Measurements from ENCODE around the gene CDC42BPB.

CDC42BPB gene

GRCh38 chr14:103057372-103058163 is at the start of gene CDC42BPB:
CDC42BPB (minus strand) TSS chr14:103057549; CDS start chr14:103057173, 376 bp downstream.
- DNase-seq (ENCODE audit: low spot score): peak; percentile 99

- DNase-seq (ENCODE audit: low spot score): peak; percentile 68
These were observed 48.3 kb upstream of the CDC42BPB start for GRCh38 chr14:103105580-103106150.

- peak; percentile 91 for DNase-seq (ENCODE audit: low spot score)
These were observed 47.5 kb upstream of the CDC42BPB start for GRCh38 chr14:103104654-103105452.

DNA sequence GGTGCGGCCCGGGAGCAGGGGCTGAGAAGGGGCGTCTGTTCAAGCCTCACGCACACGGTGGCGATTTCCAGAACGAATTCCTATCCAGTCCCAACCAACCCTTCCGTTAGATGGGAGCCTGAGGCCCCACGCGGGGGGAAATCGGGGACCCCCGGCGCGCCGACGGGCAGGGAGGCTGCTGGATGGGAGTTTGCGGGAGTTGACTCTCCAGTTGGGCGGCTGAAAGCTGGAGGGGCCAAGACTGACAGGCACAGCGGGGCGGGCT is 47.0 kb upstream of the CDC42BPB start:
- no peak for DNase-seq (ENCODE audit: low spot score)

DNA sequence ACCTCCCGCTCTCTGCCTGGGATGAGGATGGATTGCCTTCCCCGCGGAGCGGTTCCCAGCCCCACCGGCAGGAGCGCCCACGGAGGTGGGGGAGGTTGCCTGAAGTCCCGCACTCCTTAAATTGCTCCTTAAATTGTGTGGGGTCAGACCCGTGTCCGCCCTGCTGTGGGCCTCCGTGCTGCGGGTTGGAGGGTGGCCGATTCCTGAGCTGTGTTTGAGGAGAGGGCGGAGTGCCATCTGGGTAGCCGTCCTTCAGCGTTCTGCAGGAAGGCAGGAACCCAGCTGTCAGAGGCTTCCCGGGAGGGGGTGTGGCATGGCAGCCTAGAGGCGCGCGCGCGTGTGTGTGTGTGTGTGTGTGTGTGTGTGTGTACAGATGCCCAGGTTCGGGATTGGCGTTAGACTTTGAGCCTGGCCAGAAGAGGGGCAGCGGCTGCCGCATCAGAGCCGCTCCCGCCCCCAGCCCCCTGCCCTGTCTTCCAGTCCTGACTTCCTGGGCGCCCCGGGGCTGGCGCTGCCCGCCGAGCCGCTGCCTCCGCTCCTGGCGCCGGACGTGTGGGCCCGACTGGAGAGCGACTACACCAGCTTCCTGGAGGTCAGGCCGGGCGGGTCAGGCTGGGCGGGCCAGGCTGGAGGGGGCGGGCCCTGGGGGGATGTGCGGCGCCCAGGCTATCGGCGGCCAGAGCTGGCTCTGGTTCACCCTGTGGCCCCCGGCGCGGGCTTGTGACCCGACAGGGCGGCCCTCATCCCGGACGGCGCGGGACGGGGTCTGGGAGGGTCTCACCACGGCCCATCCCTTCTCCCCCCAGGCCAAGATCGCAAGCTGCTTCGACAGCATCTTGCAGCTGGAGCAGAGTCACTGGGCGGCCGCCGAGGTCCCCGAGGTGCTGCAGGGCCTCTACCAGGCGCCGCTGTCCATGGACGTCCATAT is 46.4 kb upstream of the CDC42BPB start:
- DNase-seq (ENCODE audit: low spot score): peak; percentile 80

- no peak for DNase-seq (ENCODE audit: low spot score)
These were observed 45.4 kb upstream of the CDC42BPB start for GRCh38 chr14:103102689-103103260.

- DNase-seq (ENCODE audit: low spot score): no peak
These were observed 44.8 kb upstream of the CDC42BPB start for GRCh38 chr14:103101963-103102688.

DNA sequence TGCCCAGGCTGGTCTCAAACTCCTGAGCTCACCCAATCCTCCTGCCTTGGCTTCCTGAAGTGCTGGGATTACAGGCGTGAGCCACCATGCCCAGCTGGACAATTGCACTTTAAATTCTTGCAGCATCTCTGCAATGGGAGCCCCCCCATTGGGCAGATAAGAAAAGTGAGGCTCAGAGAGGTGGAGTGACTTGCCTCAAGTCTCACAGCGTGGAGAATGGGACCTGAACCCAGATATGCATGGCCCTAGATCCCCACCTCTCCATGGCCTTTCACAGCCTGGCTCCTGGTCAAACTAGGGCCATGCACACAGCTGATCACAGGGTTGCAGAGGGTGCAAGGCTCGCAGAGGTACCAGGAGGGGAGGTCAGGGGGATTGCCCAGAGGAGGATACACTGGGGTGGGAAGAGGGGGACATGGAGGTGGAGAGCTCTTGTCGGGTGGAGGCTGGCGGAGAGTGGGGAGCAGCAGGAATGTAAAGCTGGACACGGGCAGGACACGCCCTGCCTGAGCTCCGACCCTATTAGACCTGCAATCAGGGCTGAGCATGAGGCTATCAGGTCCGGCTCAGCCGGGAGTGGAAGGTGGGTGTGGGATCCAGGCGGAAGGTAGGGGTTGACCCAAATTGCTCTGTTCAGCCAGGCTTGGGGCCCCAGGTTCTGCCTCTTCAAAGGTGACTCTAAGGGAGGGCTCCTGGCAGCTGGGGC is 44.1 kb upstream of the CDC42BPB start:
- DNase-seq (ENCODE audit: low spot score): no peak

DNA sequence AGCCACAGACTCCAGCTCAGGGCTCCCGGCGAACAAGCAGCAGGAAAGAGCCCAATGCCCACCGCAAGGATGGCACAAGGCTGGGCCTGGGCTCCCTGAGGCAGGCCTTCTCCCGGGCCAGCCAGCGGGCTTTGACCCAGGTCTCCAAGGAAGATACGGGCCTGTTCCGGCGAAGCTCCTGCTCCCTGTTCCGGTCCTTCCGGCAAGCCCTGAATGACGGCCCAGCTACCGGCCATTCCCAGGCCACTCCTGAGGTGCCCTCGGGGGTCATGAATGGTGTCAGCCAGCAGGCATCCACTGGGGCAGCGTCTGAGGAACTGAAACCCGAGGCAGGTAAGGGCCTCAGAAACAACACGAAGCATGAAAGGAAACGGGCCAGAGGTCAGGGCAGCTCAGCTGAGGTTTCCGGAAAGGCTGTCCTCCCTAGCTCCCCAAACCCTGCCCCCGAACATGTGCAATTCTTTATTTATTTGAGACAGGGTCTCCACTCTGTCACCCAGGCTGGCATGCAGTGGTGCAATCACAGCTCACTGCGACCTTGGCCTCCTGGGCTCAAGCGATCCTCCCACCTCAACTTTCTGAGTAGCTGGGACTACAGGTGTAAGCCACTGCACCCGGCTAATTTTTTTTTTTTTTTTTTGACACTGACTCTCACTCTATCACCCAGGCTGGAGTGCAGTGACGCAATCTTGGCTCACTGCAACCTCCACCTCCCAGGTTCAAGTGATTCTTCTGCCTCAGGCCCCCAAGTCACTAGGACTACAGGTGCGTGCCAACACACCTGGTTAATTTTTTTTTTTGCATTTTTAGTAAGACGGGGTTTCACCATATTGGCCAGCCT is 43.2 kb upstream of the CDC42BPB start:
- no peak for DNase-seq (ENCODE audit: low spot score)

GRCh38 chr14:103099733-103100280 is 42.5 kb upstream of the CDC42BPB start:
- DNase-seq (ENCODE audit: low spot score): no peak

DNA sequence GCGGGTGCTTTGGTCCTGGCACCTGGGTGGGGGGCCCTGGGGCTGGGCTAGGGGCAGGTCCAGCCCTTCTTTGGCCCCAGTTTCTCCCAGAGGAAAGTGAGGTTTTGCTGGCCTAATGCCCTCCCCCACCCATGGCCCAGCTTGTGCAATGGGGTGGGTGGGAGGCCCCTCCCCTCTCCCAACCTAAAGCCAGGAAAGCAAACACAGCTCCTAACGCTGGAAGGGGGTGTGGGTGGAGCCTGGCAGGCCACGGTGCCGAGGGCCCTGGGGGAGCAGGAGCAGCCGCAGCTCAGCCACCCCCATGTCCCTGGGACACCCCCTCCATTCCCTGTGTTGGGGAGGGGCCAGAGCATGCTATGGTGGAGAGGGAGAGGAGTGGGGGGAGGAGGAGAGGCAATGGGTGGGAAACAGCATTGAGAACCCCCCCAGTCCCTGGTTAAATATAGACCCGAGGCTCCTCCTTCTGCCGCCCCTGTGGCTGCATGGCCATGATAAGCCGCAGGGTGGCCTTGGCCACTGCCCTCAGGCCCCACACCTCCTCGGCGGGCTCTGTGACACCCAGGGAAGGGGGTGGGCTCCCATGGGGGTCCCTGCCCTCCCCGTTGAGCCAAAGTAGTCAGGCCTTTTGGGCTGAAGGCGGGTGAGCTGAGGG is 41.9 kb upstream of the CDC42BPB start:
- no peak for DNase-seq (ENCODE audit: low spot score)

- no peak for DNase-seq (ENCODE audit: low spot score)
These were observed 40.9 kb upstream of the CDC42BPB start for GRCh38 chr14:103097994-103098957.

GRCh38 chr14:103097244-103097993 is 40.1 kb upstream of the CDC42BPB start:
- DNase-seq (ENCODE audit: low spot score): no peak

- no peak for DNase-seq (ENCODE audit: low spot score)
These were observed 39.0 kb upstream of the CDC42BPB start for GRCh38 chr14:103096387-103096786.

- DNase-seq (ENCODE audit: low spot score): no peak
These were observed 37.9 kb upstream of the CDC42BPB start for GRCh38 chr14:103095210-103095778.

Measured in D341Med (cell line).